Coronary artery (tissue), 2 donors: ENCODE measurements around the gene HES1.

Experiments used
- DNase-seq: peaks from one replicate; pipeline ENCODE4 v3.0.0-alpha.2; 2017; ENCODE audit warnings: low spot score
- H3K27ac ChIP-seq, 2 donors: fragments of 200-600 bp; sonication (generic); one replicate each; pipeline ENCODE4 v1.5.1; 2016 to 2019
- H3K4me3 ChIP-seq: fragments of 200-600 bp; sonication (generic); 2 replicates; pipeline ENCODE4 v1.5.1; 2016; ENCODE audit warnings: mild to moderate bottlenecking, moderate library complexity
- CTCF ChIP-seq: fragments of 200-600 bp; sonication (generic); IDR thresholded peaks from one replicate; pipeline ENCODE4 v1.5.1; 2019; ENCODE audit warnings: antibody characterized with exemption

Gene HES1

GRCh38 chr3:194134231-194134756 lies 1.7 kb upstream of the HES1 start:
- Histone ChIP-seq H3K27ac (peak overlapping the region; percentile 99), H3K4me3 (peak overlapping the region; percentile 87)
- DNase-seq, result no peak
- TF ChIP-seq CTCF, result no peak

- TF ChIP-seq CTCF, result no peak
- peak; percentile 96 for DNase-seq
- Histone ChIP-seq H3K4me3 (peak overlapping the region; percentile 87), H3K27ac (peak overlapping the region; percentile 99)
Observed at GRCh38 chr3:194134757-194135515, 1.0 kb upstream of the HES1 start.

GRCh38 chr3:194135516-194135805 lies 487 bp upstream of the HES1 start:
- DNase-seq, result no peak
- no peak for TF ChIP-seq CTCF
- peak overlapping the region; percentile 99 for H3K27ac ChIP-seq
- peak overlapping the region; percentile 87 for H3K4me3 ChIP-seq

- H3K4me3 ChIP-seq, result peak overlapping the region; percentile 91
- no peak for TF ChIP-seq CTCF
- DNase-seq, result no peak
- H3K27ac ChIP-seq, result peak overlapping the region; percentile 98 to 99
Observed at GRCh38 chr3:194136519-194137007, 615 bp downstream of the HES1 start.

GRCh38 chr3:194137008-194137505 lies 1.1 kb downstream of the HES1 start:
- peak overlapping the region; percentile 91 for H3K4me3 ChIP-seq
- no peak for TF ChIP-seq CTCF

GRCh38 chr3:194137506-194138474 lies 1.8 kb downstream of the HES1 start:
- peak; percentile 87 for DNase-seq
- peak overlapping the region; percentile 98 to 99 for H3K27ac ChIP-seq
- peak overlapping the region; percentile 91 for H3K4me3 ChIP-seq
- TF ChIP-seq CTCF, result no peak

More at GRCh38 chr3:194137008-194137505, 1.1 kb downstream of the HES1 start:
- peak overlapping the region; percentile 98 to 99 for H3K27ac ChIP-seq
- peak; percentile 93 for DNase-seq
